GM08714 (cell line): ENCODE data around the gene SNHG17.
"Not testable (repeated sequence)": the region's sequence is repeated elsewhere in the genome, so short reads cannot be mapped to it uniquely, and the experiment has no call there.

ENCODE experiments used
- H3K4me3 ChIP-seq: fragments of 200-500 bp; sonication (Bioruptor generic); 2 replicates; pipeline ENCODE4 v1.5.1; 2014; ENCODE audit warnings: mild to moderate bottlenecking, low read length, inconsistent platforms
- ZNF274 ChIP-seq: IDR thresholded peaks from 2 replicates; pipeline ENCODE4 v1.6.1; 2012; ENCODE audit warnings: mild to moderate bottlenecking, low read depth, low read length

The SNHG17 gene

GRCh38 chr20:38434770-38435554 lies at the start of gene SNHG17:
Gene SNHG17, minus strand, starts transcription at chr20:38435328.
- no peak for TF ChIP-seq ZNF274
- peak within 1 kb of the TSS; percentile 88 for H3K4me3 ChIP-seq

- no peak overlapping the region for H3K4me3 ChIP-seq
- no peak for TF ChIP-seq ZNF274
Observed at GRCh38 chr20:38479596-38479995, 44.5 kb upstream of the SNHG17 start.

GRCh38 chr20:38477747-38478146 lies 42.6 kb upstream of the SNHG17 start:
- TF ChIP-seq ZNF274: no peak
- H3K4me3 ChIP-seq: no peak overlapping the region

- peak overlapping the region; percentile 95 for H3K4me3 ChIP-seq
- no peak for TF ChIP-seq ZNF274
Observed at GRCh38 chr20:38473367-38473795, 38.3 kb upstream of the SNHG17 start.

GRCh38 chr20:38472513-38473366 lies 37.6 kb upstream of the SNHG17 start, which contains the start of gene RALGAPB:
Gene RALGAPB, plus strand, starts transcription at chr20:38472843. Its CDS starts 15,590 bp downstream, at chr20:38488433.
- no peak for TF ChIP-seq ZNF274
- H3K4me3 ChIP-seq: peak within 1 kb of the TSS; percentile 95

GRCh38 chr20:38471987-38472512 lies 36.9 kb upstream of the SNHG17 start:
- TF ChIP-seq ZNF274: no peak
- H3K4me3 ChIP-seq: peak overlapping the region; percentile 75

GRCh38 chr20:38471245-38471644 lies 36.1 kb upstream of the SNHG17 start:
- no peak for TF ChIP-seq ZNF274
- no peak overlapping the region for H3K4me3 ChIP-seq

GRCh38 chr20:38466983-38467382 lies 31.9 kb upstream of the SNHG17 start:
- H3K4me3 ChIP-seq: no peak overlapping the region
- TF ChIP-seq ZNF274: no peak

GRCh38 chr20:38466171-38466570 lies 31.0 kb upstream of the SNHG17 start:
- TF ChIP-seq ZNF274: no peak
- H3K4me3 ChIP-seq: no peak overlapping the region

- H3K4me3 ChIP-seq: not testable (repeated sequence)
Observed at GRCh38 chr20:38461569-38461968, 26.4 kb upstream of the SNHG17 start.

- not testable (repeated sequence) for H3K4me3 ChIP-seq
Observed at GRCh38 chr20:38461167-38461566, 26.0 kb upstream of the SNHG17 start.

GRCh38 chr20:38460631-38461030 lies 25.5 kb upstream of the SNHG17 start:
- not testable (repeated sequence) for H3K4me3 ChIP-seq

GRCh38 chr20:38460040-38460623 lies 25.0 kb upstream of the SNHG17 start:
- TF ChIP-seq ZNF274: no peak
- H3K4me3 ChIP-seq: no peak overlapping the region

- TF ChIP-seq ZNF274: no peak
- H3K4me3 ChIP-seq: no peak overlapping the region
Observed at GRCh38 chr20:38458314-38458713, 23.2 kb upstream of the SNHG17 start.
